Bronchial epithelial cell (primary cell): ENCODE results near the gene IL19. TPM values are rescaled to one million over a fixed set of nuclear protein-coding genes. Genes with fewer than 3 reads are reported as not detected.
A peak's percentile ranks its signal among the peaks of the same experiment; 100 is the strongest.

Source experiments
- DNase-seq: peaks from one replicate; pipeline ENCODE4 v3.0.0-alpha.2; 2010; ENCODE audit warnings: low read depth
- FAIRE-seq: peaks from 2 replicates; lab custom pipeline; 2011; peaks lifted over from hg19 to GRCh38; lab: Jason Lieb, UNC
- H3K27me3 ChIP-seq: 2 replicates; pipeline ENCODE4 v1.5.1; 2011; ENCODE audit warnings: low read length; ENCODE audit not compliant: control insufficient read depth, insufficient read depth
- H3K36me3 ChIP-seq: 2 replicates; pipeline ENCODE4 v1.5.1; 2011; ENCODE audit warnings: low read length; ENCODE audit not compliant: control insufficient read depth, insufficient read depth
- H3K4me3 ChIP-seq: 2 replicates; pipeline ENCODE4 v1.5.1; 2011; ENCODE audit warnings: mild to moderate bottlenecking, low read depth, low read length, control low read depth
- total RNA-seq: library from RNA; depleted of rRNA; stranded (reverse); fragments of >200 nt; gene quantifications from 2 replicates; pipeline ENCODE4 v1.2.1, GENCODE V29; 2014
- TF ChIP-seq, protein P1 (sequence below): IDR thresholded peaks from 2 replicates; pipeline ENCODE4 v1.5.1; 2011; ENCODE audit warnings: mild to moderate bottlenecking, moderate library complexity, low read length, control low read depth, inconsistent platforms; ENCODE audit not compliant: insufficient read depth, severe bottlenecking

IL19 gene, protein sequence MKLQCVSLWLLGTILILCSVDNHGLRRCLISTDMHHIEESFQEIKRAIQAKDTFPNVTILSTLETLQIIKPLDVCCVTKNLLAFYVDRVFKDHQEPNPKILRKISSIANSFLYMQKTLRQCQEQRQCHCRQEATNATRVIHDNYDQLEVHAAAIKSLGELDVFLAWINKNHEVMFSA
- total RNA-seq: 0.13 TPM in 1 of 2 replicates, not detected in the other

- H3K27me3 ChIP-seq: peaks cover 19% of the 10 kb centered on the region
- TF ChIP-seq, protein P1, sequence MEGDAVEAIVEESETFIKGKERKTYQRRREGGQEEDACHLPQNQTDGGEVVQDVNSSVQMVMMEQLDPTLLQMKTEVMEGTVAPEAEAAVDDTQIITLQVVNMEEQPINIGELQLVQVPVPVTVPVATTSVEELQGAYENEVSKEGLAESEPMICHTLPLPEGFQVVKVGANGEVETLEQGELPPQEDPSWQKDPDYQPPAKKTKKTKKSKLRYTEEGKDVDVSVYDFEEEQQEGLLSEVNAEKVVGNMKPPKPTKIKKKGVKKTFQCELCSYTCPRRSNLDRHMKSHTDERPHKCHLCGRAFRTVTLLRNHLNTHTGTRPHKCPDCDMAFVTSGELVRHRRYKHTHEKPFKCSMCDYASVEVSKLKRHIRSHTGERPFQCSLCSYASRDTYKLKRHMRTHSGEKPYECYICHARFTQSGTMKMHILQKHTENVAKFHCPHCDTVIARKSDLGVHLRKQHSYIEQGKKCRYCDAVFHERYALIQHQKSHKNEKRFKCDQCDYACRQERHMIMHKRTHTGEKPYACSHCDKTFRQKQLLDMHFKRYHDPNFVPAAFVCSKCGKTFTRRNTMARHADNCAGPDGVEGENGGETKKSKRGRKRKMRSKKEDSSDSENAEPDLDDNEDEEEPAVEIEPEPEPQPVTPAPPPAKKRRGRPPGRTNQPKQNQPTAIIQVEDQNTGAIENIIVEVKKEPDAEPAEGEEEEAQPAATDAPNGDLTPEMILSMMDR: no peak
- FAIRE-seq (no peak), DNase-seq (peak; percentile 67)
- H3K4me3 ChIP-seq: no peak within 1 kb of the TSS
- H3K36me3 ChIP-seq: no peaks in the 10 kb centered on the region
These were observed at the start of gene IL19 for GRCh38 chr1:206770531-206771337. Gene IL19 (plus strand): TSS chr1:206770773. CDS start chr1:206836663, 65,890 bp downstream.

GRCh38 chr1:206721454-206721853, 49.1 kb upstream of the IL19 start:
- DNase-seq (no peak), FAIRE-seq (no peak)
- TF ChIP-seq, protein P1: no peak

DNA sequence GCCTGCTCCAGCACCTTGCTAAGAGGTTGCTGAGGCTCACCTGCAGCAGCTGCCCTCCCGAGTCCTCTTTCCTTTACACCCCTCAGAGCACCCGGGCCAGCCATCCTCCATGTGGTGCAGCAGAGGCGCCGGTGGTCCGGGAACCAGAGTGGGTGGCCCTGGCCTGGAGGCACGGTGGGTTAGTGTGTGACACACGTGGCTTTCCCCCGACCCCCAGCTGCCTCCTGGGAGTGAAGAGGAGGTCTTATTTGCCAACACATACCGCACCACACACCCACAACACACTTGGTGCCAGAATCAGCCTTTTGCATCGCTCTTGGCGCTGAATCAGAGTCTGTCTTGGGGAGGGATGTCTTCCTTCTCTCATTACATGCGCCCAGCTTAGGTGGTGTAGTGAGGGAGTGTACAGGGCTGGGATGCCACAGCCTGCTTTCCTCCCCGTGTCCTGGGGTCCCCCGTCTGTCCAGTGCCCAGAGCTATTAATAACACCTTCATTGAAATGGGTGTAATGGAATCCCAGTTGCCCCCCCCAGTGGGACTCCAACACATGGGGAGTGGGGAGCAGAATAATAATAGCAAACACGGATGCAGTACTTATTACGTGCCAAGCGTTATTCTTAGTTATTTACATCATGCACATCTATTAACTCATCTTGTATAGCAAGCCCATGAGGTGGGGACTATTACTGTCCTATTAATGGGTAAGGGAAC, 47.7 kb upstream of the IL19 start:
- Histone ChIP-seq H3K27me3 (no peaks in the 10 kb centered on the region), H3K36me3 (no peaks in the 10 kb centered on the region), H3K4me3 (no peak overlapping the region)
- no peak for FAIRE-seq
- DNase-seq: no peak
- TF ChIP-seq, protein P1: no peak

More at GRCh38 chr1:206721454-206721853, 49.1 kb upstream of the IL19 start:
- H3K36me3 ChIP-seq: no peaks in the 10 kb centered on the region
- H3K27me3 ChIP-seq: no peaks in the 10 kb centered on the region
- H3K4me3 ChIP-seq: no peak overlapping the region

DNA sequence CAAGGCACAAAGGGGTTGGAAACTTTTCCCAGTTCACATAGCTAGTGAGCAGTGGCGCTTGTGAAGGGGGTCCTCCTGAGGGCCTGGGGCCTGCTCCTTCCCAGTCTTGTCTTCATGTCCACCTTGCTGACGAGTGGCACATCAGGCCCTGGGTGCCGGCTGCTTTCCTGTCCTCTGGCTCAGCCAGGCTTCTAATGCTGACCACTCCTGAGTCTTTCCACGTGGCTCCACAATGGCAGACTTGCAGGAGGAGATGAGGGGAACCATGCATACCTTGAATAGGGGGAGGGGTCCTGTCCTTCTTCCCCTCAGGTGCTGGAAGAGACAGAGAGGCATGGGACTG, 47.1 kb upstream of the IL19 start:
- no peak overlapping the region for H3K4me3 ChIP-seq
- no peaks in the 10 kb centered on the region for H3K36me3 ChIP-seq
- DNase-seq (no peak), FAIRE-seq (no peak)
- TF ChIP-seq, protein P1: no peak
- H3K27me3 ChIP-seq: no peaks in the 10 kb centered on the region

DNA sequence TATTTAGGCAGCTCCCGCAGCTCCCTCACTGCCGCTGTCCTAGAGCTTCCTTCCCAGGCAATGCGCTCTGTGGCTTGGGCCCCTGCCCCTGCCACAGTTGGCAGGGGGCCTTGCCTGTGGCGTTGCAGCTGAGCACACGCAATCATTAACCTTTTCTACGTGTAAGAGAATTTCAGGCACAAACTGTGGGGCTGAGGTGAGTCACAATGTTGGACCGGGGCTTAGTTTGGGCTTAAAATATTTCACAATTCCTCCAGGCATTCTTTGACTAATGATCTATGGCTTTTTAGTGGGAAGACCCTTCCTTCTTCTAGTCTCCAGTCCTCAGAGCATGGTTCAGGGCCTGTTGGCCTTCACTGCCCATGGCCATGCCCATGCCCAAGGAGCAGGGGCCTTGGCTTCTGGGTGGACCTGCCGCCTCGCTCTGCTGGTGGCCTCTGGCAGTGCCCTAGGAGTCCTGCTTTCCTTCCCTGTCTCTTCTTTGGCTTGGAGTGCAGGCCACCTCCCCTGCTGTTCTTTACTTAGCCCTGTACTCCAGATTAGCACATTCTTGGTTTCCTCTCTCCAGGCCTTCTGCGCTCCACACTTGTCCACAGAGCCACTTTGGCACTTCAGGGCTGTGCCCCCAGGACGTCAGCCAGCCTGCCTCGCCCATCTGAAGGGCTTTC, 46.6 kb upstream of the IL19 start:
- no peak for FAIRE-seq
- TF ChIP-seq, protein P1: no peak
- Histone ChIP-seq H3K36me3 (peaks cover 3% of the 10 kb centered on the region), H3K27me3 (no peaks in the 10 kb centered on the region), H3K4me3 (no peak overlapping the region)
- DNase-seq: peak; percentile 78
